GM12878 (cell line): ENCODE results near the gene FAS. TPM values are rescaled to one million over a fixed set of nuclear protein-coding genes. Genes with fewer than 3 reads are reported as not detected.

ENCODE experiments used
- ATAC-seq: fragments of 200-7000 bp; cut with Tn5 transposase; 3 replicates; pipeline ENCODE4 v1.9.1; 2020; ENCODE audit warnings: mild to moderate bottlenecking, moderate library complexity
- BruUV-seq: library from RNA; stranded (reverse); fragments of 400-500 nt; replicated peaks from 2 replicates; lab custom pipeline; 2021; lab: Mats Ljungman, UMichigan
- CTCF ChIA-PET: fragments of 300-600 bp; sonication (Branson Sonifier 250); formaldehyde crosslinking; extraction: SDS; loops from one replicate; lab custom pipeline; 2021; ENCODE audit warnings: inconsistent platforms; lab: Yijun Ruan, JAX
- POLR2A ChIA-PET: fragments of 350-600 bp; formaldehyde crosslinking; extraction: SDS; loops from one replicate; lab custom pipeline; 2021; ENCODE audit warnings: inconsistent platforms; lab: Charles Lee
- RAD21 ChIA-PET: fragments of 300-600 bp; sonication (Branson Sonifier 250); formaldehyde crosslinking; loops from one replicate; lab custom pipeline; 2023; ENCODE audit warnings: antibody characterized with exemption; ENCODE audit not compliant: unreplicated experiment; lab: Charles Lee
- SMC1A ChIA-PET: fragments of 300-600 bp; sonication (Branson Sonifier 250); formaldehyde crosslinking; loops from one replicate; lab custom pipeline; 2023; ENCODE audit not compliant: unreplicated experiment, uncharacterized antibody; lab: Charles Lee
- DNase-seq: peaks from one replicate; pipeline ENCODE4 v3.0.0-alpha.2; 2011; ENCODE audit warnings: low read depth, low spot score
- FAIRE-seq: peaks from 3 replicates; lab custom pipeline; 2011; peaks lifted over from hg19 to GRCh38; lab: Jason Lieb, UNC
- H2AFZ ChIP-seq: 2 replicates; pipeline ENCODE4 v1.6.0; 2011; ENCODE audit warnings: low read depth, low read length, control low read depth; ENCODE audit not compliant: control insufficient read depth
- H3K27ac ChIP-seq: 2 replicates; pipeline ENCODE4 v1.5.1; 2011; ENCODE audit warnings: control low read depth; ENCODE audit not compliant: control insufficient read depth, insufficient read depth
- H3K27me3 ChIP-seq, 2 experiments: replicated peaks in 1 of 2; 2 replicates each; pipeline versions ENCODE4 v1.6.0 to v1.6.1; 2011; ENCODE audit warnings: low read length in 1 of 2; ENCODE audit not compliant: control insufficient read depth in 2 of 2, insufficient read depth in 2 of 2
- H3K36me3 ChIP-seq, 2 experiments: 2 replicates each; pipeline ENCODE4 v1.5.1; 2011; ENCODE audit warnings: low read length in 1 of 2; ENCODE audit not compliant: control insufficient read depth in 2 of 2, insufficient read depth in 2 of 2
- H3K4me1 ChIP-seq: 2 replicates; pipeline ENCODE4 v1.6.1; 2011; ENCODE audit warnings: mild to moderate bottlenecking, low read length, moderate library complexity, mixed read lengths; ENCODE audit not compliant: control insufficient read depth, insufficient read depth
- H3K4me2 ChIP-seq: 2 replicates; pipeline ENCODE4 v1.6.0; 2011; ENCODE audit warnings: control low read depth; ENCODE audit not compliant: control insufficient read depth, insufficient read depth
- H3K4me3 ChIP-seq: fragments of 200-600 bp; sonication (generic); 2 replicates; pipeline ENCODE4 v1.5.1; 2016
- H3K79me2 ChIP-seq: 2 replicates; pipeline ENCODE4 v1.6.0; 2011; ENCODE audit warnings: low read length; ENCODE audit not compliant: control insufficient read depth, insufficient read depth
- H3K9ac ChIP-seq: 2 replicates; pipeline ENCODE4 v1.8.0; 2011; ENCODE audit warnings: low read length, control low read depth, mixed read lengths; ENCODE audit not compliant: control insufficient read depth, insufficient read depth
- H3K9me3 ChIP-seq: replicated peaks from 3 replicates; pipeline ENCODE4 v1.5.1; 2011; ENCODE audit warnings: mild to moderate bottlenecking, low read length; ENCODE audit not compliant: control insufficient read depth, insufficient read depth
- H4K20me1 ChIP-seq: 2 replicates; pipeline ENCODE4 v1.6.0; 2011; ENCODE audit not compliant: control insufficient read depth, insufficient read depth
- CBX5 ChIP-seq: sonication (generic); IDR thresholded peaks from 2 replicates; pipeline ENCODE4 v1.6.1; 2016; ENCODE audit warnings: low read depth, moderate library complexity, mild to moderate bottlenecking, inconsistent platforms
- CHD1 ChIP-seq: IDR thresholded peaks from 2 replicates; pipeline ENCODE4 v1.6.1; 2012; ENCODE audit warnings: low read depth, low read length, improper control_type of control experiment
- DPF2 ChIP-seq: fragments of 450-650 bp; IDR thresholded peaks from 2 replicates; pipeline ENCODE4 v1.6.1; 2017; ENCODE audit warnings: mild to moderate bottlenecking
- E4F1 ChIP-seq: fragments of 450-650 bp; IDR thresholded peaks from 2 replicates; pipeline ENCODE4 v1.6.1; 2018; ENCODE audit warnings: borderline replicate concordance, mild to moderate bottlenecking; ENCODE audit not compliant: partially characterized antibody
- FOXM1 ChIP-seq: IDR thresholded peaks from 2 replicates; pipeline ENCODE4 v1.6.1; 2012; ENCODE audit warnings: low read depth, mild to moderate bottlenecking, inconsistent platforms, low read length, moderate library complexity
- KDM1A ChIP-seq: fragments of 200-600 bp; sonication (generic); IDR thresholded peaks from 2 replicates; pipeline ENCODE4 v1.6.1; 2016; ENCODE audit warnings: borderline replicate concordance
- NR2C1 ChIP-seq: fragments of 450-650 bp; IDR thresholded peaks from 2 replicates; pipeline ENCODE4 v1.6.1; 2017; ENCODE audit warnings: antibody characterized with exemption, mild to moderate bottlenecking, moderate library complexity
- NR2F1 ChIP-seq: fragments of 450-650 bp; conservative IDR thresholded peaks from 2 replicates; pipeline ENCODE4 v1.6.1; 2017; ENCODE audit warnings: mild to moderate bottlenecking
- SUPT20H ChIP-seq: IDR thresholded peaks from 2 replicates; pipeline ENCODE4 v1.6.1; 2011; ENCODE audit warnings: low read depth, mild to moderate bottlenecking, low read length, moderate library complexity, borderline replicate concordance; ENCODE audit not compliant: control insufficient read depth
- WRNIP1 ChIP-seq: IDR thresholded peaks from 2 replicates; pipeline ENCODE4 v1.6.1; 2011; ENCODE audit warnings: low read depth, low read length, improper control_type of control experiment, borderline replicate concordance
- WGBS: methylation state at CpG from one replicate; pipeline ENCODE4 v1.1.6; 2016; ENCODE audit warnings: low lambda C conversion rate; ENCODE audit not compliant: insufficient replicate concordance, insufficient coverage; ENCODE audit errors: missing lambda C conversion rate; 5-methylcytosine and 5-hydroxymethylcytosine counted together
- in situ Hi-C: fragments of 300-500 bp; cut with MboI; formaldehyde crosslinking; loops from 9 replicates; pipeline ENCODE4 v1.14.3; 2018; ENCODE audit warnings: mixed read lengths
- intact Hi-C: fragments of 100-400 bp; cut with micrococcal nuclease; formaldehyde crosslinking; loops from one replicate; pipeline ENCODE4 v1.14.2; 2022; ENCODE audit not compliant: unreplicated experiment
- polyA plus RNA-seq, 11 experiments: library from polyadenylated mRNA; depleted of rRNA in 4 of 11; unstranded in 6 of 11; stranded (reverse) in 5 of 11; fragments of >200 nt; fragmentation: Nextera tagmentation in 4 of 11; fragmentation: Illumina TruSeq in 1 of 11; extraction: Ambion mirVana in 4 of 11; extraction: Trizol in 1 of 11; gene quantifications; 1 replicate in 1 of 11; 2 replicates in 10 of 11; pipeline versions ENCODE4 v1.2.1 to v1.2.3, GENCODE V29; 2011 to 2016; ENCODE audit warnings: inconsistent platforms in 2 of 11, missing spikeins in 2 of 11, low read depth in 1 of 11
- total RNA-seq, 4 experiments: library from RNA; depleted of rRNA in 3 of 4; stranded (reverse); fragments of >200 nt in 3 of 4; fragmentation: Illumina TruSeq in 1 of 4; extraction: Trizol in 1 of 4; gene quantifications; 2 replicates each; pipeline versions ENCODE4 v1.2.1 to v1.2.3, GENCODE V29; 2013 to 2021
- TF ChIP-seq, protein P1 (sequence below): fragments of 450-650 bp; IDR thresholded peaks from 2 replicates; pipeline ENCODE4 v1.6.1; 2017; ENCODE audit warnings: low read depth, mild to moderate bottlenecking, moderate library complexity

FAS gene
- total and polyA plus RNA-seq, 10 of the 15 experiments (the other 5 are each of a cell fraction or from before 2014, with no cell fraction given): 50.1 to 147 (median 69.9) TPM

- ATAC-seq (no peak), DNase-seq (no peak), FAIRE-seq (no peak)
- H4K20me1 ChIP-seq: no peaks in the 10 kb centered on the region
- ChIA-PET CTCF (interaction anchor here (0.9 to 1.4 kb wide), 3 partner anchors 23 to 65 kb away, joined by 3 read pairs; no protein-coding TSS in a partner anchor), SMC1A (interaction anchor here (1.0 to 1.6 kb wide), 3 partner anchors 12 to 32 kb away, joined by 3 to 5 read pairs (median 5); no protein-coding TSS in a partner anchor), POLR2A (no interaction called here), RAD21 (no interaction called here)
- H3K27ac ChIP-seq: no peak overlapping the region
- no TSS peak for BruUV-seq
- intact Hi-C loops (no loop called here), in situ Hi-C loops (no loop called here)
- H2AFZ ChIP-seq: no peak overlapping the region
- 100% methylated on average over 1 of the region's 1 CpG for WGBS
- no peak overlapping the region for H3K4me3 ChIP-seq
- no peaks in the 10 kb centered on the region for H3K4me1 ChIP-seq
- TF ChIP-seq, protein P1, sequence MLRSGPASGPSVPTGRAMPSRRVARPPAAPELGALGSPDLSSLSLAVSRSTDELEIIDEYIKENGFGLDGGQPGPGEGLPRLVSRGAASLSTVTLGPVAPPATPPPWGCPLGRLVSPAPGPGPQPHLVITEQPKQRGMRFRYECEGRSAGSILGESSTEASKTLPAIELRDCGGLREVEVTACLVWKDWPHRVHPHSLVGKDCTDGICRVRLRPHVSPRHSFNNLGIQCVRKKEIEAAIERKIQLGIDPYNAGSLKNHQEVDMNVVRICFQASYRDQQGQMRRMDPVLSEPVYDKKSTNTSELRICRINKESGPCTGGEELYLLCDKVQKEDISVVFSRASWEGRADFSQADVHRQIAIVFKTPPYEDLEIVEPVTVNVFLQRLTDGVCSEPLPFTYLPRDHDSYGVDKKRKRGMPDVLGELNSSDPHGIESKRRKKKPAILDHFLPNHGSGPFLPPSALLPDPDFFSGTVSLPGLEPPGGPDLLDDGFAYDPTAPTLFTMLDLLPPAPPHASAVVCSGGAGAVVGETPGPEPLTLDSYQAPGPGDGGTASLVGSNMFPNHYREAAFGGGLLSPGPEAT: no peak
- H3K9ac ChIP-seq: no peak overlapping the region
- no peaks in the 10 kb centered on the region for H3K9me3 ChIP-seq
- H3K27me3 ChIP-seq: no peaks in the 10 kb centered on the region
- H3K36me3 ChIP-seq: no peaks in the 10 kb centered on the region
- no peak overlapping the region for H3K4me2 ChIP-seq
- no peaks in the 10 kb centered on the region for H3K79me2 ChIP-seq
Observed at GRCh38 chr10:88964360-88964759, 26.2 kb upstream of the FAS start.

- H3K4me3 ChIP-seq: no peak overlapping the region
- H3K27ac ChIP-seq: no peak overlapping the region
- H3K9me3 ChIP-seq: no peaks in the 10 kb centered on the region
- BruUV-seq: no TSS peak
- 81% methylated on average over 3 of the region's 3 CpGs for WGBS
- no peak for TF ChIP-seq NR2C1
- TF ChIP-seq WRNIP1: no peak
- no peak for TF ChIP-seq CBX5
- no peak for TF ChIP-seq NR2F1
- TF ChIP-seq E4F1: no peak
- no peak for TF ChIP-seq FOXM1
- no peak for TF ChIP-seq CHD1
- TF ChIP-seq DPF2: no peak
- no peak for TF ChIP-seq SUPT20H
- TF ChIP-seq KDM1A: no peak
- no peaks in the 10 kb centered on the region for H4K20me1 ChIP-seq
- ChIA-PET CTCF (interaction anchor here (0.8 to 1.4 kb wide), 4 partner anchors 22 to 252 kb away, joined by 3 to 4 read pairs (median 3); no protein-coding TSS in a partner anchor), RAD21 (no interaction called here), POLR2A (no interaction called here), SMC1A (interaction anchor here (1.0 to 1.6 kb wide), 2 partner anchors 21 to 32 kb away, joined by 3 to 5 read pairs; no protein-coding TSS in a partner anchor)
- H3K4me2 ChIP-seq: no peak overlapping the region
- in situ Hi-C loops: no loop called here
- no peaks in the 10 kb centered on the region for H3K36me3 ChIP-seq
- FAIRE-seq: no peak
- DNase-seq: no peak
- intact Hi-C loops: no loop called here
- H3K4me1 ChIP-seq: no peaks in the 10 kb centered on the region
- no peak overlapping the region for H3K9ac ChIP-seq
- H3K27me3 ChIP-seq: no peaks in the 10 kb centered on the region
- H2AFZ ChIP-seq: no peak overlapping the region
- ATAC-seq: no peak
- no peaks in the 10 kb centered on the region for H3K79me2 ChIP-seq
Observed at GRCh38 chr10:88964869-88965415, 25.7 kb upstream of the FAS start.
